GM12878 (cell line): ENCODE results near the gene YKT6.

Source experiments
- HDAC2 ChIP-seq: fragments of 200-600 bp; sonication (generic); IDR thresholded peaks from 2 replicates; pipeline ENCODE4 v1.6.1; 2017
- POLR2A ChIP-seq: IDR thresholded peaks from 2 replicates; pipeline ENCODE4 v1.6.1; 2011; ENCODE audit warnings: low read depth, mild to moderate bottlenecking, low read length
- TF ChIP-seq, protein P1 (sequence below): fragments of 450-650 bp; IDR thresholded peaks from 2 replicates; pipeline ENCODE4 v1.6.1; 2016; ENCODE audit warnings: mild to moderate bottlenecking, moderate library complexity, borderline replicate concordance
- TF ChIP-seq, protein P2 (sequence below), 3 experiments: IDR thresholded peaks in 2 of 3; conservative IDR thresholded peaks in 1 of 3; 2 replicates each; pipeline ENCODE4 v1.5.1; 2011; ENCODE audit warnings: low read depth in 3 of 3, low read length in 3 of 3, mild to moderate bottlenecking in 3 of 3, control low read depth in 2 of 3, moderate library complexity in 2 of 3, inconsistent platforms in 1 of 3, mixed read lengths in 1 of 3; ENCODE audit not compliant: control insufficient read depth in 2 of 3, insufficient read depth in 1 of 3; ENCODE audit errors: extremely low read depth in 1 of 3

DNA sequence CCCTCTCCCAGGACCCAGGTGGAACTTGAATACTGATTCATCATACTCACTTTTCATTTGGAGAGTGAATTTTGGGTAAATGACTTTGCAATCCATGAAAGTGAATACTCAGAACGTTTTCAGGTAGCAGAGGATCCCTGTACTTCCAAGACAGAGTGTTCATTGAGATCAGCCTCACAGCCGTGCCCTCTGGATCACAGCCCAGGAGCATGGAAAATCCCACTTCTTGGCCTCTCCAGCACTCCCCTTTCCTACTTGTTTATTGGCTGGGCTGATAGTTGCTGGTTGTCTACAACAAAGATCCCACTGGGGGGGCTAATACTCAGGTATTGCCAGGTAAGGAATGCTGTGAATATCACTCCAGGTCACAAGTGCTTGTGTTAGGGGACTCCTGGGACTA is 17.4 kb upstream of the YKT6 start:
- TF ChIP-seq, protein P1, sequence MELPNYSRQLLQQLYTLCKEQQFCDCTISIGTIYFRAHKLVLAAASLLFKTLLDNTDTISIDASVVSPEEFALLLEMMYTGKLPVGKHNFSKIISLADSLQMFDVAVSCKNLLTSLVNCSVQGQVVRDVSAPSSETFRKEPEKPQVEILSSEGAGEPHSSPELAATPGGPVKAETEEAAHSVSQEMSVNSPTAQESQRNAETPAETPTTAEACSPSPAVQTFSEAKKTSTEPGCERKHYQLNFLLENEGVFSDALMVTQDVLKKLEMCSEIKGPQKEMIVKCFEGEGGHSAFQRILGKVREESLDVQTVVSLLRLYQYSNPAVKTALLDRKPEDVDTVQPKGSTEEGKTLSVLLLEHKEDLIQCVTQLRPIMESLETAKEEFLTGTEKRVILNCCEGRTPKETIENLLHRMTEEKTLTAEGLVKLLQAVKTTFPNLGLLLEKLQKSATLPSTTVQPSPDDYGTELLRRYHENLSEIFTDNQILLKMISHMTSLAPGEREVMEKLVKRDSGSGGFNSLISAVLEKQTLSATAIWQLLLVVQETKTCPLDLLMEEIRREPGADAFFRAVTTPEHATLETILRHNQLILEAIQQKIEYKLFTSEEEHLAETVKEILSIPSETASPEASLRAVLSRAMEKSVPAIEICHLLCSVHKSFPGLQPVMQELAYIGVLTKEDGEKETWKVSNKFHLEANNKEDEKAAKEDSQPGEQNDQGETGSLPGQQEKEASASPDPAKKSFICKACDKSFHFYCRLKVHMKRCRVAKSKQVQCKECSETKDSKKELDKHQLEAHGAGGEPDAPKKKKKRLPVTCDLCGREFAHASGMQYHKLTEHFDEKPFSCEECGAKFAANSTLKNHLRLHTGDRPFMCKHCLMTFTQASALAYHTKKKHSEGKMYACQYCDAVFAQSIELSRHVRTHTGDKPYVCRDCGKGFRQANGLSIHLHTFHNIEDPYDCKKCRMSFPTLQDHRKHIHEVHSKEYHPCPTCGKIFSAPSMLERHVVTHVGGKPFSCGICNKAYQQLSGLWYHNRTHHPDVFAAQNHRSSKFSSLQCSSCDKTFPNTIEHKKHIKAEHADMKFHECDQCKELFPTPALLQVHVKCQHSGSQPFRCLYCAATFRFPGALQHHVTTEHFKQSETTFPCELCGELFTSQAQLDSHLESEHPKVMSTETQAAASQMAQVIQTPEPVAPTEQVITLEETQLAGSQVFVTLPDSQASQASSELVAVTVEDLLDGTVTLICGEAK, result no peak
- TF ChIP-seq HDAC2 (no peak), POLR2A (no peak)
- TF ChIP-seq, protein P2, sequence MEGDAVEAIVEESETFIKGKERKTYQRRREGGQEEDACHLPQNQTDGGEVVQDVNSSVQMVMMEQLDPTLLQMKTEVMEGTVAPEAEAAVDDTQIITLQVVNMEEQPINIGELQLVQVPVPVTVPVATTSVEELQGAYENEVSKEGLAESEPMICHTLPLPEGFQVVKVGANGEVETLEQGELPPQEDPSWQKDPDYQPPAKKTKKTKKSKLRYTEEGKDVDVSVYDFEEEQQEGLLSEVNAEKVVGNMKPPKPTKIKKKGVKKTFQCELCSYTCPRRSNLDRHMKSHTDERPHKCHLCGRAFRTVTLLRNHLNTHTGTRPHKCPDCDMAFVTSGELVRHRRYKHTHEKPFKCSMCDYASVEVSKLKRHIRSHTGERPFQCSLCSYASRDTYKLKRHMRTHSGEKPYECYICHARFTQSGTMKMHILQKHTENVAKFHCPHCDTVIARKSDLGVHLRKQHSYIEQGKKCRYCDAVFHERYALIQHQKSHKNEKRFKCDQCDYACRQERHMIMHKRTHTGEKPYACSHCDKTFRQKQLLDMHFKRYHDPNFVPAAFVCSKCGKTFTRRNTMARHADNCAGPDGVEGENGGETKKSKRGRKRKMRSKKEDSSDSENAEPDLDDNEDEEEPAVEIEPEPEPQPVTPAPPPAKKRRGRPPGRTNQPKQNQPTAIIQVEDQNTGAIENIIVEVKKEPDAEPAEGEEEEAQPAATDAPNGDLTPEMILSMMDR (IDR thresholded peaks at IDR 0.05 in 2 of 3, conservative IDR thresholded peaks at IDR 0.05 in 1 of 3; ENCODE audit: control insufficient read depth in 2 of 3, extremely low read depth in 1 of 3, insufficient read depth in 1 of 3, low read depth in 3 of 3, low read length in 3 of 3), result no peak
